Stimulated activated CD8-positive, alpha-beta memory T cell treated with anti-CD3 and anti-CD28 coated beads, Interleukin-12 subunit alpha, Interleukin-12 subunit beta, amount 100 ng/mL, for 1 hour (primary cell): ENCODE data around the gene PPARG.
"Not testable (repeated sequence)": the region's sequence is repeated elsewhere in the genome, so short reads cannot be mapped to it uniquely, and the experiment has no call there.

Source experiments
- DNase-seq: peaks from one replicate; pipeline ENCODE4 v3.0.0-alpha.2; 2020; ENCODE audit warnings: low read depth

PPARG gene

DNA sequence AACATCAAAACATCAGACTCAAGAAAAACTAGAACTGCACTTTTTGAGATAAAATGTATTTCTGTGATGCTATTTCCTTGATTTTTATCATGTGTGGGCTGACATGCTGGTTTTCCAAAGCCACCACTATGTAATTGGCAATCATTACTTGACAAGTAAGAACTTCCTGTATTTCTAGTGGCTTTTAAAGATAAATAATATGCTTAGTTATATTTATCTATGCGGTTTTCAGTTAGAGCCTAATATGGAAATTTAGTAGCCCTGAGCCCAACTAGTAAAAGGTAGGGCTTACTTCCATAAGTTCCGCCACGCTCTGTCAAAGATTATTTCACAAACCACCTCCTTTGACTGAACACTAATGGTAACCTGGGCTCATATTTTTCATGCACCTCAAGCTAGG lies 91.6 kb downstream of the PPARG start:
- no peak for DNase-seq

GRCh38 chr3:12381199-12381598 lies 92.3 kb downstream of the PPARG start:
- DNase-seq = no peak

DNA sequence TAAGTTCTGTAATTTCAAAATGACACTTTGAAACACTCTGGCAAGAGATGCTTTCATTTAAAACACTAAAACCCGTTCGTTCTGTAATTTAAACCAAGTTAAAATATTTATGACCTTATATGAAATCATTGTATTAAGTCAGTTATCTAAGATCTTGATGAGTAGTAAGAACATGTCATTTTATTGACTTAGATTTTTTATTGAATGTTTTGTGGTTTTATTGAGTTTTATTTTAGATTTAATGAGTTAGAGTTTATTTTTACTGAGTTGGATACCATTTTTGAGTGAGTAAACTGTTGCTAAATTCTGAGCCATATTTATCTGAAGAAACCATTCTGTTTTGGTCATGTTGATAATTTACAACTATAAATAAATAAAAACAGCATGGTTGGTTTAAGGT lies 94.3 kb downstream of the PPARG start:
- no peak for DNase-seq

DNA sequence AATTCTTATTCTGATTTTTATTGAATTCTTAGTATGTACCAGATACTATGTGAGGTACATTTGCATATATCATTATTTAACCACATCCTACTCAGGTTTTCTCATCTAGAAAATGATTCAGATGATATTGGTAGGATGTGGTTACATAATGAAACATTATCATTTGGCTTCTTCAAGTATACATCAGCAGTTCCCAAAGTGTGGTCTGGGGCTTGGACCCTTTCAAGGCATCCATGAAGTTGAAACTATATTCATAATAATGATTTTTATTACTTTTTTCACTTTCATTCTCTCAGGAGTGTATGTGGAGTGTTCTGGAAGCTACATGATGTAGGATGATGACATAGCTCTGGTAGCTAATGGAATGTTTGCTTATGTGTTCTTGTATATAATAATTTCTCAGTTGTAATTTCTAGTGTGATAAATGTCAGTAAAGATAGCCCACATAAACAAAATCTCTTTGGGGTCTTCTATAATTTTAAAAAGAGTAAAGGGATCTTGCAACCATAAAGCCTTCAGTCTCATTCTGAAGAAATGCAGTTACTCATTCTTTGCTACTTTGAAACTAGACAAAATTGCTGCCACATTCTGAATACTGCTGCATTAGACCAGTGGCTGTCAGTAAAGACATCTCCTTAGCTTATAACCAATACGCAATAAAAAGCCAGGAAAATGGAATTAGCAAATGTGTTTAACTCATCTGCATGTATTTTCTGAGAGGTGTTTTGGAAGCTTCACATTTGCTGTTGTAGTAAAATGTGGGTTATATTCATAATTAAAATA lies 95.8 kb downstream of the PPARG start:
- no peak for DNase-seq

GRCh38 chr3:12386514-12387291 lies 97.8 kb downstream of the PPARG start:
- DNase-seq = not testable (repeated sequence)

GRCh38 chr3:12388185-12388584 lies 99.3 kb downstream of the PPARG start:
- no peak for DNase-seq

DNA sequence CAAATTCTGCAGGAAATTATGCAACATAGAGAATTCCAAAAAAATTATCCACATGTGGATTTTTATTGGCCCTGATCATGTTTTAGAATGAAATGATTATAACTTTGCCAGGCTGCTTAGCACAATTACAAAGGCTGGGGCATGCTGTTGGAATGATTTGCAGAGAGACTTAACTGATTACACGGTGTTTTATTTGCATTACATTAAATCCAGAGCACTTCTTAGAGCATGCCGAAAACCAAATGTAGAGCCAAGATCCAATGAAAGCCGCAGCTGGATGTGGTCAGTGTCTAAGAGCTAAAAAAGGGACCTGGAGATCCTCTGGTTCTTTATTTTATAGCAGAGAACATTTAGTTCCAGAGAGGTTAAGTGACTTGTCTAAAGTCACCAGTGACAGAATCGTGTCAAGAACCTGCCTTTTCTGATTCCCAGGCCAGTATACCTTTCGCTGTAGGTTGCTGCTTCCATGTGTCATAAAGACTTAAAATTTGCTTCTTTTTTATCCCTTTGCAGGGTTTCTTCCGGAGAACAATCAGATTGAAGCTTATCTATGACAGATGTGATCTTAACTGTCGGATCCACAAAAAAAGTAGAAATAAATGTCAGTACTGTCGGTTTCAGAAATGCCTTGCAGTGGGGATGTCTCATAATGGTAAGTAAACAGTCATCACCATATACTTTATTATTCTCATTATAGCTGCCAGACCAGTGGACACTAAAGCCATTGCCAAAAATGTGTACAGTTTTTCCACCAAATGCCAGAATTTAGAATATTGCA lies 103.4 kb downstream of the PPARG start:
- DNase-seq = no peak

DNA sequence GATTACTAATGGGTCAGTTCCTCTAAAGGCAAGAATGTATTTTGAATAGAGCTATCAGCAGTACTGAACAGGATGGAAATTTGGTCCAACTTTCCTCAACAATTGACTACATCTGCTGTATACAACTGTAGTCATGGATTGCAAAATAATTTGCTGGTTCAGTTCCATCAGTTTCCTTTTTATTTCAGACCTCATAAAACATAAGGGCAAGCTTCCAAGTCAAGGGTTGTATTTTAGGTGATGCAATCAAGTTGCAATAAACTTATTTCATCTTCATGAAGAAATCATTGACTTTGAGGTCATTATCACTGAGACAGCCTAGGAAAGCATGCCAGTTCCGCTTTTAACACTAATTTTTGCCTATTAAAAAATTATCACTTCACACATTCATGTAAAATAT lies 105.0 kb downstream of the PPARG start:
- DNase-seq = no peak

DNA sequence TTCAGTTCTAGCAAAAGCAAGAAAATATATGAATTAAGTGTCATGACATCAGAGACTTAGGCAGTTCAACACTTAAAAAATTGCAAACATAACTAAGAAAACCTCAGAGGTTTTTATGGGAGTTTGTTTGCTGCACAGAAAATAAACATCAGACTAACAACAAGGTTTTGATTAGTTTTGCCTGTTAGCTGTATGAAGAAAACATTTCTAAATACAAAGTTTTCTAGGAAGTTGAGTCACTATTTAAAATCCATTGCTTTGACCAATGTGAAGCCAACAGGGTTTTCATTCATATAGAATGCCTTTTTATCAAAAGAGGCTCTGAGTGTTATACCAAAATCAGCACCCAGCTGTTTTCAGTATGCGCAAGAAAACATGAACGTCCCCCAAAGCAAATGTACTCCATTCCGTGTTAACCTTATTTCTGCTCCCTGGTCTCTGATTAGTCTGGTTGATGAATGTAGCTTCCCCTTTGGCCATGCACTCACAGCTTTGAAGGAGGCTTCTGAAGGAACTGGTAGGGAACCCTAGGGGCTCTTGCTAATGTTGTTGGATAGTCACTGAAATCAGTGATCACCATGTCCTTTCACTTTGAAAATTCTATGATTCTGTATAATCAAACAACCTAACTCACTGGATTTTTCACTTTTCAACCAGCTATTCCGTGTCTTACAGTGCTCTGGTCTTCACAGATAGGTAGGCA lies 105.8 kb downstream of the PPARG start:
- no peak for DNase-seq

DNA sequence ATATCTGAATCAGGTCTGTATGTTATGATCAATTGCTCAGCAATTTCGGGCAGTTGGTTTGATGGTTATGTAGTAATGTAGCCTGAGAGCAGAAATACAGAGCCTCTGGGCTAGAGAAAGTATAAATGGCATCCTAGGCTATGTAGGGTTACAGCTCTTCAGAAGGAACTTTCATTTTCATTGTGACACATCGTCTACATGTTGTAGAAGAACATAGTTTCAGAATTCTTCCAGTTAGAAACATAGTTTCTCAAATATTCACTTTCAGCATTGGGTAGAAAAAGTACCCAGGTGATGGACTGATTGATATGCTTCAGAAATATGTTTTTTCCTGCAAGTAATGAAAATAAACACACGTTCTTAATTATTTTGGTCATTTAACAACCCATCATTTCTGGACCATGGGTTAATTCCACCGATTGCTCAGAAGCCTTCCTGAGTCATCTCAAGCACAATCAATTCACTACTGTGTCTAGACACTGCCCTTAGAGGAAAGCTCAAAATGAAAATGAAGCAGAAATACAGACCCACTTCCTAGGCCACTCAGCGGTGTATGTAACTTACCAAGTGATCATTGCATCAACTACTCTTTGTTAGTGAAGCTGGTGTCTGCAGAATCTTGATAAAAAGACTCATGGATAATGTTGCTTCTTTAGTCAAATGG lies 106.6 kb downstream of the PPARG start:
- no peak for DNase-seq

GRCh38 chr3:12396471-12396870 lies 107.6 kb downstream of the PPARG start:
- DNase-seq = no peak

- no peak for DNase-seq
Measured at GRCh38 chr3:12399226-12399625, 110.4 kb downstream of the PPARG start.

DNA sequence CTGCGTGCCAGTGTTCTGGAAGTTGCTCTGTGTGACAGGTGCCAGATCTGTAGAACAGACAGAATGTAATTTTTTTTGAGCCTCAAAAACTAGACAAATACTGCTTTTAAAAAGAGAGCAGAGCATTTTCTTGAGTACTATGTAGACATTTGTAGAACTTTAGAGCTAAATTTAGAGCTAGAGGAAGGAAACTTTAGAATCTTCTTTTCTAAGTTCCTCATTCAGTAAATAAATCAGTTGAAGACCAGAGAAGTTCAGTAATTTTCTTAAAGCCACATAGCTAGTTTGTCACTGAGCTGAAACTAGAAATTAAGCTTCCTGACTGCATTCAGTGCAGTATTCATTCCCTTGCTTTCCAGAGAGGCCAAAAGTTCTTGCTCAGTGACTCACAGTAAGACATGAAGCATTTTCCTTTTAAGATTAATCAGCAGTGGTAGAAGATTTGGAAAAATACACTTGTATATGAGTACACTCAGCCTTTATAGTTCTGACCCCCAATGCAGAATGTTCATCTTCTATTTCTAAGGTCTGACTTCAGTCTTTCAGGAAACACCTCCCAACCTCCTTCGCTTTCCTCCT lies 111.8 kb downstream of the PPARG start:
- DNase-seq = no peak

DNA sequence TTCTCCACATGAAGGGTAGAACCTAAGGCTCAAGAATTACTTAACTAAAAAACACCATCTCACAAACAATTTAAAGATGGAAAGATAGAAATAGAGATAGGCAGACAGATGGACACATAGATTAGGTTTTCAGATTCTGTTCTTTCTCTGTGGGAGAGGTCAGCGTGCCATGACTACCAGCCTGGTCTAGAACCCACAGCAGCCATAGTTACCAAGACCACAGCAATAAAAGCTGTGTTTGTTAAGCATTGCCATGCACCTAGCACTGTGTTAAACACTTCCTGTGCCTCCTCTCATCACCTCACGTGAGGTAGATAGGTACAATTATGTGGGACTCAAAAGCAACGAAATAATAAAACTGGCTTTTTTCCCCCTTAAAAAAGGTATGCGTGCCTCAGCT lies 112.3 kb downstream of the PPARG start:
- DNase-seq = no peak

GRCh38 chr3:12405432-12406272 lies 116.8 kb downstream of the PPARG start:
- DNase-seq = no peak

GRCh38 chr3:12408984-12409683 lies 120.3 kb downstream of the PPARG start:
- DNase-seq = no peak

GRCh38 chr3:12409684-12410596 lies 121.1 kb downstream of the PPARG start:
- DNase-seq = no peak

DNA sequence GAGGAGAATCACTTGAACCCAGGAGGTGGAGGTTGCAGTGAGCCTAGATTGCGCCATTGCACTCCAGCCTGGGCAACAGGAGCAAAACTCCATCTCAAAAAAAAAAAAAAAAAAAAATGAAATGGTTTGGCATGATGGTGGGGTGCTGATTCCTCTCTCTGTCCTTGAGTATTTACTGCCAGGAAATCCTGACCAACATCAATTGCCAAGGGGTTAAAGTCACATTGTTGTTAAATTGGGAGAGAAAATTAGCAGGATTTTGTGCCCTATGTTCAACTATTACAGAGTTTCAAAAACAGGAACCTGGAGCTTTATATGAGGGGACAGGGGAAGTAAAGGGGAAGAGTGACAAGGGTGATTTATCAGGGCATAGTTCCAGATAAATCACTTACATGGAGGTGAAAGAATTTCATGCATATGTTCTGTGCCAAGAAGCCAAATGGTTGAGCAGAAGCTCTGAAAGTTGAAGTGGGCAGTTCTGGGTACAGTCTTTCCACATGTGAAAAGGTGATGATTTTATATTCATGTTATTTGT lies 124.9 kb downstream of the PPARG start:
- DNase-seq = no peak
